H1 (cell line): Measurements from ENCODE around the gene CTDNEP1. TPM values are rescaled to one million over a fixed set of nuclear protein-coding genes. Genes with fewer than 3 reads are reported as not detected.

Experiments
- CBX5 ChIP-seq: fragments of 300-800, 300-1000 bp; sonication (generic); IDR thresholded peaks from 2 replicates; pipeline ENCODE4 v1.7.1; 2016; ENCODE audit warnings: antibody characterized with exemption, low read length, low read depth
- EP300 ChIP-seq, 2 experiments: IDR thresholded peaks; 1 replicate in 1 of 2; 2 replicates in 1 of 2; pipeline ENCODE4 v1.6.1; 2011 to 2012; ENCODE audit warnings: low read depth in 2 of 2, low read length in 2 of 2, mild to moderate bottlenecking in 2 of 2, borderline replicate concordance in 1 of 2, inconsistent platforms in 1 of 2, moderate library complexity in 1 of 2
- RAD21 ChIP-seq, 2 experiments: IDR thresholded peaks in 1 of 2; conservative IDR thresholded peaks in 1 of 2; 2 replicates each; pipeline ENCODE4 v1.6.1; 2011; ENCODE audit warnings: low read depth in 2 of 2, low read length in 2 of 2, improper control_type of control experiment in 1 of 2, inconsistent platforms in 1 of 2, mild to moderate bottlenecking in 1 of 2, moderate library complexity in 1 of 2
- polyA plus RNA-seq, 7 experiments: library from polyadenylated mRNA; depleted of rRNA in 3 of 7; stranded (reverse) in 5 of 7; unstranded in 2 of 7; fragments of >200 nt in 5 of 7; fragments of 200-250 nt in 2 of 7; gene quantifications; 1 replicate in 5 of 7; 2 replicates in 1 of 7; 4 replicates in 1 of 7; pipeline versions ENCODE4 v1.2.1 to v1.2.3, GENCODE V29; 2011 to 2013; ENCODE audit warnings: missing spikeins in 2 of 7, mixed read lengths in 2 of 7
- total RNA-seq: library from RNA; stranded (reverse); fragmentation: NEBNext Ultra II Directional; extraction: Animal tissue kit (Norgen Biotek cat#: 25700); gene quantifications from 2 replicates; pipeline ENCODE4 v1.2.1, GENCODE V29; 2021

Gene CTDNEP1
- total and polyA plus RNA-seq, 2 of the 8 experiments (the other 6 are each of a cell fraction or from before 2014, with no cell fraction given): 114 to 123 TPM

- TF ChIP-seq RAD21 (IDR thresholded peaks at IDR 0.05 in 1 of 2, conservative IDR thresholded peaks at IDR 0.05 in 1 of 2; ENCODE audit: low read depth in 2 of 2, low read length in 2 of 2) (no peak), CBX5 (no peak), EP300 (IDR thresholded peaks at IDR 0.05; ENCODE audit: borderline replicate concordance in 1 of 2, low read depth in 2 of 2, low read length in 2 of 2) (no peak)
These were observed 22.0 kb downstream of the CTDNEP1 start (continued) for GRCh38 chr17:7229504-7229903.
